Hepatocyte (in vitro differentiated cells): ENCODE results near the gene PARP2. TPM values are rescaled to one million over a fixed set of nuclear protein-coding genes. Genes with fewer than 3 reads are reported as not detected.
"Not testable (repeated sequence)": the region's sequence is repeated elsewhere in the genome, so short reads cannot be mapped to it uniquely, and the experiment has no call there.

Experiments used
- DNase-seq: peaks from one replicate; pipeline ENCODE4 v3.0.0-alpha.2; 2016; ENCODE audit warnings: low spot score
- H2AFZ ChIP-seq: fragments of 200-600 bp; sonication (generic); 2 replicates; pipeline ENCODE4 v1.6.0; 2016; ENCODE audit warnings: antibody characterized with exemption, mild to moderate bottlenecking
- H3K27ac ChIP-seq: fragments of 200-600 bp; sonication (generic); 2 replicates; pipeline ENCODE4 v1.5.1; 2016; ENCODE audit warnings: mild to moderate bottlenecking
- H3K27me3 ChIP-seq: fragments of 200-600 bp; sonication (generic); 2 replicates; pipeline ENCODE4 v1.6.1; 2016
- H3K36me3 ChIP-seq: fragments of 200-600 bp; sonication (generic); replicated peaks from 2 replicates; pipeline ENCODE4 v1.5.1; 2016; ENCODE audit warnings: low read depth; ENCODE audit not compliant: insufficient read depth
- H3K4me1 ChIP-seq: fragments of 200-600 bp; sonication (generic); 2 replicates; pipeline ENCODE4 v1.5.1; 2016; ENCODE audit warnings: mild to moderate bottlenecking, moderate library complexity; ENCODE audit not compliant: insufficient read depth
- H3K4me2 ChIP-seq: fragments of 200-600 bp; sonication (generic); 2 replicates; pipeline ENCODE4 v1.6.0; 2016
- H3K4me3 ChIP-seq: fragments of 200-600 bp; sonication (generic); 2 replicates; pipeline ENCODE4 v1.5.1; 2016; ENCODE audit warnings: mild to moderate bottlenecking
- H3K79me2 ChIP-seq: fragments of 200-600 bp; sonication (generic); 2 replicates; pipeline ENCODE4 v1.6.0; 2017; ENCODE audit warnings: mild to moderate bottlenecking
- H3K9me2 ChIP-seq: fragments of 200-600 bp; sonication (generic); replicated peaks from 2 replicates; pipeline ENCODE4 v1.6.0; 2017; ENCODE audit warnings: mild to moderate bottlenecking; ENCODE audit not compliant: insufficient read depth
- H3K9me3 ChIP-seq: fragments of 200-600 bp; sonication (generic); 2 replicates; pipeline ENCODE4 v1.5.1; 2016; ENCODE audit warnings: low read depth, mild to moderate bottlenecking
- H4K20me1 ChIP-seq: fragments of 200-600 bp; sonication (generic); 2 replicates; pipeline ENCODE4 v1.6.0; 2016; ENCODE audit warnings: mild to moderate bottlenecking; ENCODE audit not compliant: insufficient read depth, poor library complexity, severe bottlenecking
- EZH2 ChIP-seq: fragments of 200-600 bp; sonication (generic); IDR thresholded peaks from 2 replicates; pipeline ENCODE4 v1.6.1; 2016; ENCODE audit warnings: antibody characterized with exemption, mild to moderate bottlenecking, borderline replicate concordance
- EZH2phosphoT487 ChIP-seq: fragments of 200-600 bp; sonication (generic); IDR thresholded peaks from one replicate; pipeline ENCODE4 v1.6.1; 2018; ENCODE audit warnings: antibody characterized with exemption, mild to moderate bottlenecking, low read depth, moderate library complexity; ENCODE audit not compliant: unreplicated experiment, severe bottlenecking
- WGBS: methylation state at CpG from one replicate; pipeline ENCODE4 v1.1.6; 2016; ENCODE audit warnings: low lambda C conversion rate; ENCODE audit errors: missing lambda C conversion rate; 5-methylcytosine and 5-hydroxymethylcytosine counted together
- polyA plus RNA-seq: library from polyadenylated mRNA; unstranded; fragments of >200 nt; fragmentation: Nextera tagmentation; extraction: Ambion mirVana; gene quantifications from 2 replicates; pipeline ENCODE4 v1.2.1, GENCODE V29; 2016
- total RNA-seq: library from RNA; depleted of rRNA; stranded (reverse); fragments of >200 nt; gene quantifications from 2 replicates; pipeline ENCODE4 v1.2.3, GENCODE V29; 2014
- TF ChIP-seq, protein P1 (sequence below): fragments of 200-600 bp; sonication (generic); IDR thresholded peaks from 2 replicates; pipeline ENCODE4 v1.5.1; 2016; ENCODE audit warnings: antibody characterized with exemption, mild to moderate bottlenecking; ENCODE audit not compliant: poor library complexity

Gene PARP2
- total and polyA plus RNA-seq, 2 experiments from 2014 or later: 13.9 to 23.4 TPM

DNA sequence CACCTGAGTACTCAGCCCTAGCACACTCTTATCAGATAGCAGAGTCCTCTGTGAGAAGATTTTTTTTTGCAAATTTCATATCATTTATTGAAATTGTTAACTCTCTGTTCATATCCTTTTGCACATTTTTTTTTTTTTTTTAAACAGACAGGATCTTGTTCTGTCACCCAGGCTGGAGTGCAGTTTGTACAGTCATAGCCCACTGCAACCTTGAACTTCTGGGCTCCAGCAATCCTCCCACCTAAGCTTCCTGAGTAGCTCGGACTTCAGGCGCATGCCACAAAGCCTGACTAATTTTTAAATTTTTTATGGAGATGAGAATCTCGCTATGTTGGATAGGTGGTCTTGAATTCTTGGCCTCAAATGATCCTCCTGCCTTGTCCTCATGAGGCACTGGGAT, 4.3 kb downstream of the PARP2 start:
- Histone ChIP-seq H3K9me3 (no peaks in the 10 kb centered on the region), H3K27me3 (no peaks in the 10 kb centered on the region), H3K27ac (no peak overlapping the region), H2AFZ (no peak overlapping the region), H3K4me1 (no peaks in the 10 kb centered on the region), H3K79me2 (peaks cover 6% of the 10 kb centered on the region), H4K20me1 (no peaks in the 10 kb centered on the region), H3K9me2 (no peaks in the 10 kb centered on the region), H3K4me2 (no peak overlapping the region), H3K36me3 (no peaks in the 10 kb centered on the region), H3K4me3 (no peak overlapping the region)
- TF ChIP-seq EZH2: no peak
- no peak for TF ChIP-seq EZH2phosphoT487
- TF ChIP-seq, protein P1, sequence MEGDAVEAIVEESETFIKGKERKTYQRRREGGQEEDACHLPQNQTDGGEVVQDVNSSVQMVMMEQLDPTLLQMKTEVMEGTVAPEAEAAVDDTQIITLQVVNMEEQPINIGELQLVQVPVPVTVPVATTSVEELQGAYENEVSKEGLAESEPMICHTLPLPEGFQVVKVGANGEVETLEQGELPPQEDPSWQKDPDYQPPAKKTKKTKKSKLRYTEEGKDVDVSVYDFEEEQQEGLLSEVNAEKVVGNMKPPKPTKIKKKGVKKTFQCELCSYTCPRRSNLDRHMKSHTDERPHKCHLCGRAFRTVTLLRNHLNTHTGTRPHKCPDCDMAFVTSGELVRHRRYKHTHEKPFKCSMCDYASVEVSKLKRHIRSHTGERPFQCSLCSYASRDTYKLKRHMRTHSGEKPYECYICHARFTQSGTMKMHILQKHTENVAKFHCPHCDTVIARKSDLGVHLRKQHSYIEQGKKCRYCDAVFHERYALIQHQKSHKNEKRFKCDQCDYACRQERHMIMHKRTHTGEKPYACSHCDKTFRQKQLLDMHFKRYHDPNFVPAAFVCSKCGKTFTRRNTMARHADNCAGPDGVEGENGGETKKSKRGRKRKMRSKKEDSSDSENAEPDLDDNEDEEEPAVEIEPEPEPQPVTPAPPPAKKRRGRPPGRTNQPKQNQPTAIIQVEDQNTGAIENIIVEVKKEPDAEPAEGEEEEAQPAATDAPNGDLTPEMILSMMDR: no peak
- DNase-seq: no peak
- 99% methylated on average over 3 of the region's 3 CpGs for WGBS

DNA sequence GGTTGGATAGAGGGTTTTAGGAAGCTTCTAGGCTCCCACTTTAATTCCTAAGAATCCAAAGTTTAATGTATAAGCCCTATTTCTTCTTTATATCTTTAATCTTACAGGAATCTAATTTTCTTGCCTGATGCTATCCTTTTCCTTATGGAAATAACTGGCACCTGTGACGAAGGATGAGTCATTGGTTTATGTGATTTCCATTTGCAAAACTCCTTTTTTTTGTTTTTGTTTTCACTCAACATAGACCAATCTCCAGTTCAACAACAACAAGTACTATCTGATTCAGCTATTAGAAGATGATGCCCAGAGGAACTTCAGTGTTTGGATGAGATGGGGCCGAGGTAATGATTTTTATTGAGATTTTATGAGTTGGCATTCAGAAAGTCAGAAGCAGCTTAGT, 6.8 kb downstream of the PARP2 start:
- no peaks in the 10 kb centered on the region for H3K36me3 ChIP-seq
- no peaks in the 10 kb centered on the region for H3K9me2 ChIP-seq
- no peaks in the 10 kb centered on the region for H3K4me1 ChIP-seq
- no peaks in the 10 kb centered on the region for H4K20me1 ChIP-seq
- no peaks in the 10 kb centered on the region for H3K27me3 ChIP-seq
- TF ChIP-seq, protein P1: no peak
- no peak for TF ChIP-seq EZH2phosphoT487
- TF ChIP-seq EZH2: no peak
- DNase-seq: no peak
- H3K4me2 ChIP-seq: no peak overlapping the region
- H2AFZ ChIP-seq: no peak overlapping the region
- no peaks in the 10 kb centered on the region for H3K9me3 ChIP-seq
- no peak overlapping the region for H3K4me3 ChIP-seq
- H3K79me2 ChIP-seq: no peaks in the 10 kb centered on the region
- WGBS: 93% methylated on average over 2 of the region's 2 CpGs
- no peak overlapping the region for H3K27ac ChIP-seq

DNA sequence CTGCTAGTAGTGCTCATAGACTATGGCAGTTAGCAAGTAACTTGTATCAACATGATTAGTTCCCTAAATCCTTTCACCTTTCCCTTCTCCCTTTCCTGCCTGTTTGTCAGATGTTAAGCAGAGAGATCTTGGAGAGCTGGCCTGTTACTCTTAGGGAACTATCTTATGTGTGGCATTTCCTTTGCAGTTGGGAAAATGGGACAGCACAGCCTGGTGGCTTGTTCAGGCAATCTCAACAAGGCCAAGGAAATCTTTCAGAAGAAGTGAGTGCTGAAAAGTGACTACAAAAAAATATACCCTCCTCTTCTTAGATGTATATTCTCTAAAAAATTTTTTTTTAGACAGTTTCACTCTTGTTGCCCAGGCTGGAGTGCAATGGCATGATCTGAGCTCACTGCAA, 7.4 kb downstream of the PARP2 start:
- no peak overlapping the region for H3K27ac ChIP-seq
- no peaks in the 10 kb centered on the region for H3K9me2 ChIP-seq
- H3K4me3 ChIP-seq: no peak overlapping the region
- TF ChIP-seq EZH2phosphoT487: no peak
- TF ChIP-seq, protein P1: no peak
- no peak for TF ChIP-seq EZH2
- no peak overlapping the region for H3K4me2 ChIP-seq
- H3K4me1 ChIP-seq: no peaks in the 10 kb centered on the region
- no peaks in the 10 kb centered on the region for H3K9me3 ChIP-seq
- H3K27me3 ChIP-seq: no peaks in the 10 kb centered on the region
- DNase-seq: no peak
- no peaks in the 10 kb centered on the region for H4K20me1 ChIP-seq
- no peak overlapping the region for H2AFZ ChIP-seq
- H3K79me2 ChIP-seq: no peaks in the 10 kb centered on the region
- no peaks in the 10 kb centered on the region for H3K36me3 ChIP-seq

DNA sequence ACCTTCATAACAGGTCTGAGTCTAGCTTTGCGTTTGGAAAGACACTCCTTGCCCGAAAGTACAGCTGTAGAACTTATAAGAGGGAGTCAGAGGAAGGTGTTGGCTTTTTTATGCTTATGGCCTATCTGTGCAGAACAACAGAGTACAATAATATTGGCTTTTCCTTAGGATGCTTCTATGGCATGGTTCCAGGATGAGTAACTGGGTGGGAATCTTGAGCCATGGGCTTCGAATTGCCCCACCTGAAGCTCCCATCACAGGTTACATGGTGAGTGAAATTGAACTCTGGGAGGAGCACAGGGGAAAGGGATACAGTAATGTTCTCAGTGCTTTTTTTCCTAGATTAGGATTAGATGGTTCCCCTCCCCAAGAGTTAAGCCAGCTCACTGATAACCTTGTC, 13.0 kb downstream of the PARP2 start:
- no peaks in the 10 kb centered on the region for H3K9me3 ChIP-seq
- 97% methylated on average over 3 of the region's 3 CpGs for WGBS

DNA sequence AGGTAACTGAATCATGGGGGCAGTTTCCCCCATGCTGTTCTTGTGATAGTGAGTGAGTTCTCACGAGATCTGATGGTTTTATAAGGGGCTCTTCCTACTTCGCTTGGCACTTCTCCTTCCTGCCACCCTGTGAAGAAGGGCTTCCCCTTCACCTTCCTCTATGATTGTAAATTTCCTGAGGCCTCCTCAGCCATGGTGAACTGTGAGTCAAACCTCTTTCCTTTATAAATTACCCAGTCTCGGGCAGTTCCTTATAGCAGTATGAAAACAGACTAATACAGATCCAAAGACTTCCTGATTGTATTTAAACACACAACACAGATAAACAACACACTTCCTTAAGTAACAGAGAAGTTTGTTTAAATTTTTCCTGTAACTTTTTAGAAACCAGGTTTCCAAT, 15.0 kb downstream of the PARP2 start:
- WGBS: 95% methylated on average over 3 of the region's 3 CpGs
- not testable (repeated sequence) for H3K4me1 ChIP-seq, H3K9me3 ChIP-seq, DNase-seq, H4K20me1 ChIP-seq, H3K4me3 ChIP-seq, H3K27me3 ChIP-seq, H3K79me2 ChIP-seq, H2AFZ ChIP-seq, H3K36me3 ChIP-seq, H3K4me2 ChIP-seq, H3K9me2 ChIP-seq
- H3K27ac ChIP-seq: peak overlapping the region; percentile 20

More for the DNA sequence above, 13.0 kb downstream of the PARP2 start:
- H3K79me2 ChIP-seq: no peaks in the 10 kb centered on the region
- no peaks in the 10 kb centered on the region for H3K27me3 ChIP-seq
- no peaks in the 10 kb centered on the region for H3K9me2 ChIP-seq
- no peak overlapping the region for H3K4me2 ChIP-seq
- H3K4me3 ChIP-seq: no peak overlapping the region
- no peaks in the 10 kb centered on the region for H4K20me1 ChIP-seq
- no peaks in the 10 kb centered on the region for H3K36me3 ChIP-seq
- no peak overlapping the region for H2AFZ ChIP-seq
- no peak for DNase-seq
- no peak for TF ChIP-seq EZH2
- no peak for TF ChIP-seq EZH2phosphoT487
- TF ChIP-seq, protein P1: no peak
- no peaks in the 10 kb centered on the region for H3K4me1 ChIP-seq
- no peak overlapping the region for H3K27ac ChIP-seq
